Spleen (tissue), 7 donors: Measurements from ENCODE around the gene IER5.

Experiments used
- POLR2A ChIP-seq, 3 donors: fragments of 450-650 bp; IDR thresholded peaks; one replicate each; pipeline ENCODE4 v1.5.1; 2017; ENCODE audit warnings: antibody characterized with exemption in 3 of 3, mild to moderate bottlenecking in 1 of 3
- POLR2AphosphoS5 ChIP-seq, 3 donors: sonication (generic); formaldehyde crosslinking; IDR thresholded peaks; one replicate each; pipeline ENCODE4 v1.5.1; 2017; ENCODE audit warnings: antibody characterized with exemption in 3 of 3
- TF ChIP-seq, protein P1 (sequence below), 11 experiments: fragments of 200-600 bp in 7 of 11; fragments of 450-650 bp in 4 of 11; sonication (generic) in 4 of 11; IDR thresholded peaks in 8 of 11; conservative IDR thresholded peaks in 3 of 11; 1 replicate in 7 of 11; 2 replicates in 4 of 11; pipeline versions ENCODE4 v1.4.0 to v1.8.0; 2016 to 2021; ENCODE audit warnings: antibody characterized with exemption in 11 of 11, inconsistent platforms in 4 of 11, mild to moderate bottlenecking in 1 of 11
- donor health status: DM: no; HTN: no; CAD: no; lungs with moderate emphysema.
- donor health status: DM: no; HTN: no; CAD: no.
- donor health status: DM: no; HTN: no; CAD: no.

GRCh38 chr1:181090641-181091126 lies 2.2 kb downstream of the IER5 start:
- TF ChIP-seq, protein P1, sequence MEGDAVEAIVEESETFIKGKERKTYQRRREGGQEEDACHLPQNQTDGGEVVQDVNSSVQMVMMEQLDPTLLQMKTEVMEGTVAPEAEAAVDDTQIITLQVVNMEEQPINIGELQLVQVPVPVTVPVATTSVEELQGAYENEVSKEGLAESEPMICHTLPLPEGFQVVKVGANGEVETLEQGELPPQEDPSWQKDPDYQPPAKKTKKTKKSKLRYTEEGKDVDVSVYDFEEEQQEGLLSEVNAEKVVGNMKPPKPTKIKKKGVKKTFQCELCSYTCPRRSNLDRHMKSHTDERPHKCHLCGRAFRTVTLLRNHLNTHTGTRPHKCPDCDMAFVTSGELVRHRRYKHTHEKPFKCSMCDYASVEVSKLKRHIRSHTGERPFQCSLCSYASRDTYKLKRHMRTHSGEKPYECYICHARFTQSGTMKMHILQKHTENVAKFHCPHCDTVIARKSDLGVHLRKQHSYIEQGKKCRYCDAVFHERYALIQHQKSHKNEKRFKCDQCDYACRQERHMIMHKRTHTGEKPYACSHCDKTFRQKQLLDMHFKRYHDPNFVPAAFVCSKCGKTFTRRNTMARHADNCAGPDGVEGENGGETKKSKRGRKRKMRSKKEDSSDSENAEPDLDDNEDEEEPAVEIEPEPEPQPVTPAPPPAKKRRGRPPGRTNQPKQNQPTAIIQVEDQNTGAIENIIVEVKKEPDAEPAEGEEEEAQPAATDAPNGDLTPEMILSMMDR (IDR thresholded peaks at IDR 0.05 in 8 of 11, conservative IDR thresholded peaks at IDR 0.05 in 3 of 11): no peak
- TF ChIP-seq POLR2A (IDR thresholded peaks at IDR 0.05) (no peak), POLR2AphosphoS5 (IDR thresholded peaks at IDR 0.05) (no peak)
